ENCODE data around the gene SYNPO2. TPM values are rescaled to one million over a fixed set of nuclear protein-coding genes. Genes with fewer than 3 reads are reported as not detected.
A peak's percentile ranks its signal among the peaks of the same experiment; 100 is the strongest.

Gene SYNPO2
- total RNA-seq, 1 experiment from 2014 or later = 0.28 TPM

DNA sequence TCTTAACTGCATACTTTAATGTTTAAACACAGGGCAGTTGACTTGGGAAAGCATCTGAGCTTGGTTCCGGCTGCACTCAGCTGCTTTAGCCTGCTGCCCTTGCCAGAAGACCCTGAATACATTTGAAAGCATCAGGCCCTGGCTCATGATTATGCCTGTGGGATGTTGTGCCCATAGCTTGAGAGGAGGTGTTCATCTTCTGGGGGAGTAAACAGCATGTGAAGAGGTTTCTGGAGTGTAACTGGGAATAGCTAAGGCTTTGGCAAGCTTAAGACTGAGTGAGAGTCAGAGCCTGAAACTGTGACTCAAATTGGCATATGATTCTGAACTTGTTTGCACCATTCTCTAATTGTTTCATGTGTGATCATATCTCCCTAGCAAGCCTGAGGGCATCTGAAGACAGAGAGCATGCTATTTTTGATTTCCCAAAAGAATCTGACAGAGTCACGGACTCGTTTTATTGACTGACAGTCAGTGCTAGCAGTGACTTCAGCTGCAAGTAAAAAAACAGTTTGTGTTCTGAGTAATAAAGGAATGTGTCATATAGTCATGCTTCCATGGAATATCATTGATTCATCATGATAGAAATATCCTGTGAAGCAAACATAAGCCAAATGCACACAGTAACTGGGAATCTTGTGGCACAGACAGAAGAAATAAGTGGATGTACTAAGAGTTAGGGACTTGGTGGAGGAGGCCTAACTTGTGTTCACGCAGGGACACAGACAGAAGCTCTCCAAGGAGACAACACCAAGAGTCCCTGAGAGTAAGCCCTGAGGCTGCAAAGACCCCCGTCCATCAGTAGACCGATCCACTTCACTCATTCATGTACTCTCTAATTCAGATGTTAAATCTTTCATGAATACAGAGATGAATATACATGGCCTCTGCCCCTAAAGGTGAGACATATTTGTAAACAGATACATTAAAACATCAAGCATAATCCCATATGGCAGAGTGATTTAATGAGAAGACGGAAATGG is 100.7 kb downstream of the SYNPO2 start:
- BruUV-seq (replicated peaks) = no TSS peak
- ChIA-PET CTCF (no interaction called here), POLR2A (no interaction called here)
- TF ChIP-seq SIN3A (IDR thresholded peaks at IDR 0.05; ENCODE audit: borderline replicate concordance, insufficient read depth, low read depth, low read length) (no peak), POLR2AphosphoS5 (IDR thresholded peaks at IDR 0.05; ENCODE audit: low read depth, low read length) (no peak), REST (IDR thresholded peaks at IDR 0.05; ENCODE audit: insufficient read depth in 1 of 2, low read depth in 2 of 2, low read length in 1 of 2) (no peak), TCF7L2 (IDR thresholded peaks at IDR 0.05; ENCODE audit: low read depth, low read length) (no peak)
- TF ChIP-seq, protein P1, sequence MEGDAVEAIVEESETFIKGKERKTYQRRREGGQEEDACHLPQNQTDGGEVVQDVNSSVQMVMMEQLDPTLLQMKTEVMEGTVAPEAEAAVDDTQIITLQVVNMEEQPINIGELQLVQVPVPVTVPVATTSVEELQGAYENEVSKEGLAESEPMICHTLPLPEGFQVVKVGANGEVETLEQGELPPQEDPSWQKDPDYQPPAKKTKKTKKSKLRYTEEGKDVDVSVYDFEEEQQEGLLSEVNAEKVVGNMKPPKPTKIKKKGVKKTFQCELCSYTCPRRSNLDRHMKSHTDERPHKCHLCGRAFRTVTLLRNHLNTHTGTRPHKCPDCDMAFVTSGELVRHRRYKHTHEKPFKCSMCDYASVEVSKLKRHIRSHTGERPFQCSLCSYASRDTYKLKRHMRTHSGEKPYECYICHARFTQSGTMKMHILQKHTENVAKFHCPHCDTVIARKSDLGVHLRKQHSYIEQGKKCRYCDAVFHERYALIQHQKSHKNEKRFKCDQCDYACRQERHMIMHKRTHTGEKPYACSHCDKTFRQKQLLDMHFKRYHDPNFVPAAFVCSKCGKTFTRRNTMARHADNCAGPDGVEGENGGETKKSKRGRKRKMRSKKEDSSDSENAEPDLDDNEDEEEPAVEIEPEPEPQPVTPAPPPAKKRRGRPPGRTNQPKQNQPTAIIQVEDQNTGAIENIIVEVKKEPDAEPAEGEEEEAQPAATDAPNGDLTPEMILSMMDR (IDR thresholded peaks at IDR 0.05) = no peak
- Histone ChIP-seq H3K9me3 (ENCODE audit: control insufficient read depth, insufficient read depth, low read depth, low read length) (no peaks in the 10 kb centered on the region), H3K27ac (ENCODE audit: low read length) (no peak overlapping the region), H3K4me1 (ENCODE audit: control insufficient read depth, insufficient read depth, low read length) (no peaks in the 10 kb centered on the region), H3K4me3 (ENCODE audit: low read depth in 2 of 2, low read length in 2 of 2) (no peak overlapping the region), H3K27me3 (ENCODE audit: control insufficient read depth, insufficient read depth, low read length) (no peaks in the 10 kb centered on the region), H3K36me3 (ENCODE audit: control insufficient read depth, insufficient read depth, low read length) (no peaks in the 10 kb centered on the region)
- DNase-seq (ENCODE audit: low read depth, low spot score) = peak; percentile 65
- in situ Hi-C loops (cut with HindIII; ENCODE audit: low pct_unique_long_range_greater_than_20kb, low sequenced_read_pairs) = no loop called here
- intact Hi-C loops (cut with micrococcal nuclease; ENCODE audit: unreplicated experiment) = loop anchor here (10.0 kb wide), 1 partner anchor 495 kb away; no protein-coding TSS in a partner anchor
- peak; percentile 34; the same call in 1 of the 2 replicates for ATAC-seq

GRCh38 chr4:118991686-118992085 is 103.0 kb downstream of the SYNPO2 start:
- no peaks in the 10 kb centered on the region for H3K4me1 ChIP-seq (ENCODE audit: control insufficient read depth, insufficient read depth, low read length)
- POLR2A ChIA-PET = no interaction called here
- no peak overlapping the region for H3K27ac ChIP-seq (ENCODE audit: low read length)

More at GRCh38 chr4:118991686-118992085, 103.0 kb downstream of the SYNPO2 start:
- H3K27me3 ChIP-seq (ENCODE audit: control insufficient read depth, insufficient read depth, low read length) = no peaks in the 10 kb centered on the region
- H3K4me3 ChIP-seq (ENCODE audit: low read depth in 2 of 2, low read length in 2 of 2) = no peak overlapping the region
- no peak for ATAC-seq
- in situ Hi-C loops (cut with HindIII; ENCODE audit: low pct_unique_long_range_greater_than_20kb, low sequenced_read_pairs) = no loop called here
- no TSS peak for BruUV-seq (replicated peaks)
- H3K9me3 ChIP-seq (ENCODE audit: control insufficient read depth, insufficient read depth, low read depth, low read length) = no peaks in the 10 kb centered on the region
- H3K36me3 ChIP-seq (ENCODE audit: control insufficient read depth, insufficient read depth, low read length) = no peaks in the 10 kb centered on the region
- CTCF ChIA-PET = no interaction called here
- no peak for DNase-seq (ENCODE audit: low read depth, low spot score)
- intact Hi-C loops (cut with micrococcal nuclease; ENCODE audit: unreplicated experiment) = no loop called here
- TF ChIP-seq TCF7L2 (IDR thresholded peaks at IDR 0.05; ENCODE audit: low read depth, low read length) (no peak), POLR2AphosphoS5 (IDR thresholded peaks at IDR 0.05; ENCODE audit: low read depth, low read length) (no peak), REST (IDR thresholded peaks at IDR 0.05; ENCODE audit: insufficient read depth in 1 of 2, low read depth in 2 of 2, low read length in 1 of 2) (no peak), SIN3A (IDR thresholded peaks at IDR 0.05; ENCODE audit: borderline replicate concordance, insufficient read depth, low read depth, low read length) (no peak)
- TF ChIP-seq, protein P1 (IDR thresholded peaks at IDR 0.05) = no peak
